Ishikawa (cell line): ENCODE results near the gene PHOX2B.

Source experiments
- CEBPB ChIP-seq: IDR thresholded peaks from 2 replicates; pipeline ENCODE4 v1.6.1; 2012
- CREB1 ChIP-seq: IDR thresholded peaks from 2 replicates; pipeline ENCODE4 v1.6.1; 2012; ENCODE audit warnings: low read depth
- EGR1 ChIP-seq: IDR thresholded peaks from 2 replicates; pipeline ENCODE4 v1.6.1; 2012
- EP300 ChIP-seq: IDR thresholded peaks from 2 replicates; pipeline ENCODE4 v1.6.1; 2012; ENCODE audit warnings: borderline replicate concordance
- FOXM1 ChIP-seq: IDR thresholded peaks from 2 replicates; pipeline ENCODE4 v1.6.1; 2012; ENCODE audit warnings: low read depth, borderline replicate concordance
- MAX ChIP-seq: IDR thresholded peaks from 2 replicates; pipeline ENCODE4 v1.6.1; 2012
- NFIC ChIP-seq: IDR thresholded peaks from 2 replicates; pipeline ENCODE4 v1.6.1; 2012
- RAD21 ChIP-seq: IDR thresholded peaks from 2 replicates; pipeline ENCODE4 v1.6.1; 2012; ENCODE audit warnings: low read depth
- REST ChIP-seq: IDR thresholded peaks from 2 replicates; pipeline ENCODE4 v1.6.1; 2012; ENCODE audit warnings: low read depth, mild to moderate bottlenecking
- TAF1 ChIP-seq: IDR thresholded peaks from 2 replicates; pipeline ENCODE4 v1.6.1; 2012; ENCODE audit warnings: low read depth, mild to moderate bottlenecking
- TCF12 ChIP-seq: IDR thresholded peaks from 2 replicates; pipeline ENCODE4 v1.6.1; 2012; ENCODE audit warnings: low read depth
- TEAD4 ChIP-seq: IDR thresholded peaks from 2 replicates; pipeline ENCODE4 v1.6.1; 2012
- USF1 ChIP-seq: IDR thresholded peaks from 2 replicates; pipeline ENCODE4 v1.6.1; 2012
- YY1 ChIP-seq: IDR thresholded peaks from 2 replicates; pipeline ENCODE4 v1.6.1; 2012; ENCODE audit warnings: low read depth

- TF ChIP-seq YY1 (no peak), EP300 (no peak), CEBPB (no peak), TAF1 (no peak), USF1 (no peak), MAX (no peak), CREB1 (no peak), TCF12 (no peak), TEAD4 (no peak), REST (no peak), RAD21 (no peak), EGR1 (no peak), NFIC (no peak), FOXM1 (no peak)
Observed at GRCh38 chr4:41750121-41750625, 1.6 kb upstream of the PHOX2B start.
